K562 (cell line): ENCODE results near the gene TMEM156. TPM values are rescaled to one million over a fixed set of nuclear protein-coding genes. Genes with fewer than 3 reads are reported as not detected.
A peak's percentile ranks its signal among the peaks of the same experiment; 100 is the strongest.

ENCODE experiments used
- BCL6 ChIP-seq: fragments of 250-450 bp; sonication (Bioruptor Pico); IDR thresholded peaks from 2 replicates; pipeline ENCODE4 v1.4.0; 2020
- CXXC5 ChIP-seq: fragments of 250-450 bp; sonication (Bioruptor Pico); IDR thresholded peaks from 2 replicates; pipeline ENCODE4 v1.8.0; 2022; ENCODE audit warnings: inconsistent platforms, mild to moderate bottlenecking, moderate library complexity
- FOXJ2 ChIP-seq: fragments of 200-800 bp; sonication (Bioruptor generic); IDR thresholded peaks from 2 replicates; pipeline ENCODE4 v1.6.1; 2016; ENCODE audit warnings: missing genetic modification characterization, missing compliant biosample characterization
- MIER1 ChIP-seq: fragments of 450-650 bp; IDR thresholded peaks from 2 replicates; pipeline ENCODE4 v1.6.1; 2016; ENCODE audit warnings: antibody characterized with exemption, mild to moderate bottlenecking, low read depth
- MTF1 ChIP-seq: fragments of 250-450 bp; sonication (Bioruptor Pico); IDR thresholded peaks from 2 replicates; pipeline ENCODE4 v1.9.0; 2021; ENCODE audit warnings: moderate library complexity, mild to moderate bottlenecking, inconsistent platforms, borderline replicate concordance
- PHB2 ChIP-seq: fragments of 450-650 bp; IDR thresholded peaks from 2 replicates; pipeline ENCODE4 v1.6.1; 2017; ENCODE audit warnings: low read depth
- POLR2G ChIP-seq: fragments of 200-400 bp; formaldehyde crosslinking; IDR thresholded peaks from 2 replicates; pipeline ENCODE4 v1.6.1; 2017; ENCODE audit warnings: low read depth, mild to moderate bottlenecking, antibody characterized with exemption, low read length, moderate library complexity
- POLR2H ChIP-seq: IDR thresholded peaks from 2 replicates; pipeline ENCODE4 v1.6.1; 2016; ENCODE audit warnings: missing genetic modification characterization, low read depth, mild to moderate bottlenecking, control low read depth, missing compliant biosample characterization, moderate library complexity
- PRMT5 ChIP-seq: sonication (generic); formaldehyde crosslinking; IDR thresholded peaks from 2 replicates; pipeline ENCODE4 v1.5.0; 2020; ENCODE audit warnings: missing genetic modification reagents
- polyA plus RNA-seq, 8 experiments: library from polyadenylated mRNA; depleted of rRNA in 4 of 8; stranded (reverse) in 5 of 8; unstranded in 3 of 8; fragments of >200 nt; fragmentation: Nextera tagmentation in 2 of 8; fragmentation: Illumina TruSeq in 1 of 8; extraction: Ambion mirVana in 2 of 8; extraction: Trizol in 1 of 8; gene quantifications; 2 replicates each; pipeline versions ENCODE4 v1.2.1 to v1.2.3, GENCODE V29; 2011 to 2014; ENCODE audit warnings: inconsistent platforms in 1 of 8, missing spikeins in 1 of 8
- total RNA-seq, 7 experiments: library from RNA; depleted of rRNA in 6 of 7; stranded (reverse); fragments of >200 nt in 6 of 7; fragmentation: Illumina TruSeq in 2 of 7; extraction: Trizol in 2 of 7; gene quantifications; 2 replicates each; pipeline versions ENCODE4 v1.2.1 to v1.2.3, GENCODE V29; 2011 to 2021; ENCODE audit warnings: low replicate concordance in 1 of 7
- TF ChIP-seq, protein P1 (sequence below): fragments of 450-650 bp; IDR thresholded peaks from 2 replicates; pipeline ENCODE4 v1.6.1; 2016; ENCODE audit warnings: low read depth
- TF ChIP-seq, protein P2 (sequence below): sonication (generic); formaldehyde crosslinking; IDR thresholded peaks from 2 replicates; pipeline ENCODE4 v1.8.1; 2022; ENCODE audit warnings: missing genetic modification reagents
- TF ChIP-seq, protein P3 (sequence below): sonication (generic); formaldehyde crosslinking; IDR thresholded peaks from 2 replicates; pipeline ENCODE4 v1.8.1; 2022; ENCODE audit warnings: missing genetic modification reagents
- TF ChIP-seq, protein P4 (sequence below): fragments of 450-650 bp; formaldehyde crosslinking; IDR thresholded peaks from 2 replicates; pipeline ENCODE4 v1.4.0; 2022; ENCODE audit warnings: missing genetic modification characterization

Gene TMEM156
- total and polyA plus RNA-seq, 9 of the 15 experiments (the other 6 are each of a cell fraction or from before 2014, with no cell fraction given): 3.5 to 9.6 (median 6.4) TPM

DNA sequence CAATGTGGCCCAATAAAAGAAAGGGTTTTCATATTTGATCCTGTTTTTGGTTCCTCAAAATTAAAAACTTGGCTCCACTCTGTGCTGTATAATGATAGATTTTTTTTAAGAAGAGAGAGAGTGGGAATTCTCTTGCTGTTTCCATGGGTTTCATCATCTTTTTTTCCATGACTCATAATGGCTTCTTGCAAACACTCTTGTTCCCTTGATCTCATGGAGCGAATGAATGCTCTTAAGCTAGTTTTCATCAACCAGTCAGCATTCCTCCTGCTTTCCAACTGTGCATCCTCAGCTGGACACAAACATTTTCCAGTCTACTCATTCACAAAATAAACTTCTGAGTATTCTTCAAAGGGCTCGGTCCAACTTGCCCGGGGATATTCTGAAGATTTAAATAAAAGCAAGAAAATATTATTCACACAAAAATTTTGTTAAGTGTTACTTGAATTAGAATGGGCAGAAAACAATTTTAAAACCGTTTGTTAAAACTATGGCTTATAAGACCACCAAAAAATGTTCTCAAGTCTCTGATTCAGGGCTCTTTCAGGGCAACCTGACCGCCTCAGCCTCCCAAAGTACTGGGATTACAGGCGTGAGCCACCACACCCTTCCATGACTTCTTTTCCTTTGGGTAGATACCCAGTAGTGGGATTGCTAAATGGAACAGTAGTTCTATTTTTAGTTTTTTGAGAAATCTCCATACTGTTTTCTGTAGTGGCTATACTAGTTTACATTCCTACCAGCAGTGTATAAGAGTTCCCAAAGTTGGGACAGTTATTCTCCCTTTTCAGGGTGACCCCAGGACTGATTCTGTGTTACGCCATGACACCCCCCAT is 64.7 kb downstream of the TMEM156 start (continued):
- TF ChIP-seq, protein P1, sequence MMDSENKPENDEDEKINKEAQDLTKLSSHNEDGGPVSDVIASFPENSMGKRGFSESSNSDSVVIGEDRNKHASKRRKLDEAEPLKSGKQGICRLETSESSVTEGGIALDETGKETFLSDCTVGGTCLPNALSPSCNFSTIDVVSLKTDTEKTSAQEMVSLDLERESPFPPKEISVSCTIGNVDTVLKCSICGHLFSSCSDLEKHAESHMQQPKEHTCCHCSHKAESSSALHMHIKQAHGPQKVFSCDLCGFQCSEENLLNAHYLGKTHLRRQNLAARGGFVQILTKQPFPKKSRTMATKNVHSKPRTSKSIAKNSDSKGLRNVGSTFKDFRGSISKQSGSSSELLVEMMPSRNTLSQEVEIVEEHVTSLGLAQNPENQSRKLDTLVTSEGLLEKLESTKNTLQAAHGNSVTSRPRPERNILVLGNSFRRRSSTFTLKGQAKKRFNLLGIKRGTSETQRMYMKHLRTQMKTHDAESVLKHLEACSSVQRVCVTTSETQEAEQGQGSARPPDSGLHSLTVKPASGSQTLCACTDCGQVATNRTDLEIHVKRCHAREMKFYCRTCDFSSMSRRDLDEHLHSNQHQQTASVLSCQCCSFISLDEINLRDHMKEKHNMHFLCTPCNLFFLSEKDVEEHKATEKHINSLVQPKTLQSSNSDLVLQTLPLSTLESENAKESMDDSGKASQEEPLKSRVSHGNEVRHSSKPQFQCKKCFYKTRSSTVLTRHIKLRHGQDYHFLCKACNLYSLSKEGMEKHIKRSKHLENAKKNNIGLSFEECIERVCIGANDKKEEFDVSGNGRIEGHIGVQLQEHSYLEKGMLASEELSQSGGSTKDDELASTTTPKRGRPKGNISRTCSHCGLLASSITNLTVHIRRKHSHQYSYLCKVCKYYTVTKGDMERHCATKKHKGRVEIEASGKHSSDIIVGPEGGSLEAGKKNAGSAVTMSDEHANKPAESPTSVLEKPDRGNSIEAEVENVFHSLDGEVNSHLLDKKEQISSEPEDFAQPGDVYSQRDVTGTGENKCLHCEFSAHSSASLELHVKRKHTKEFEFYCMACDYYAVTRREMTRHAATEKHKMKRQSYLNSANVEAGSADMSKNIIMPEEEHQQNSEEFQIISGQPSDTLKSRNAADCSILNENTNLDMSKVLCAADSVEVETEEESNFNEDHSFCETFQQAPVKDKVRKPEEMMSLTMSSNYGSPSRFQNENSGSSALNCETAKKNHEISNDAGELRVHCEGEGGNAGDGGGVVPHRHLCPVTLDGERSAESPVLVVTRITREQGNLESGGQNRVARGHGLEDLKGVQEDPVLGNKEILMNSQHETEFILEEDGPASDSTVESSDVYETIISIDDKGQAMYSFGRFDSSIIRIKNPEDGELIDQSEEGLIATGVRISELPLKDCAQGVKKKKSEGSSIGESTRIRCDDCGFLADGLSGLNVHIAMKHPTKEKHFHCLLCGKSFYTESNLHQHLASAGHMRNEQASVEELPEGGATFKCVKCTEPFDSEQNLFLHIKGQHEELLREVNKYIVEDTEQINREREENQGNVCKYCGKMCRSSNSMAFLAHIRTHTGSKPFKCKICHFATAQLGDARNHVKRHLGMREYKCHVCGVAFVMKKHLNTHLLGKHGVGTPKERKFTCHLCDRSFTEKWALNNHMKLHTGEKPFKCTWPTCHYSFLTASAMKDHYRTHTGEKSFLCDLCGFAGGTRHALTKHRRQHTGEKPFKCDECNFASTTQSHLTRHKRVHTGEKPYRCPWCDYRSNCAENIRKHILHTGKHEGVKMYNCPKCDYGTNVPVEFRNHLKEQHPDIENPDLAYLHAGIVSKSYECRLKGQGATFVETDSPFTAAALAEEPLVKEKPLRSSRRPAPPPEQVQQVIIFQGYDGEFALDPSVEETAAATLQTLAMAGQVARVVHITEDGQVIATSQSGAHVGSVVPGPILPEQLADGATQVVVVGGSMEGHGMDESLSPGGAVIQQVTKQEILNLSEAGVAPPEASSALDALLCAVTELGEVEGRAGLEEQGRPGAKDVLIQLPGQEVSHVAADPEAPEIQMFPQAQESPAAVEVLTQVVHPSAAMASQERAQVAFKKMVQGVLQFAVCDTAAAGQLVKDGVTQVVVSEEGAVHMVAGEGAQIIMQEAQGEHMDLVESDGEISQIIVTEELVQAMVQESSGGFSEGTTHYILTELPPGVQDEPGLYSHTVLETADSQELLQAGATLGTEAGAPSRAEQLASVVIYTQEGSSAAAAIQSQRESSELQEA: no peak
- no peak for TF ChIP-seq PRMT5
- no peak for TF ChIP-seq MTF1 (CRISPR knock-in tag)
- TF ChIP-seq PHB2: no peak
- TF ChIP-seq FOXJ2 (tag): peak; percentile 55; the same call in 1 of the 2 replicates
- TF ChIP-seq BCL6 (CRISPR knock-in tag): no peak
- TF ChIP-seq POLR2G: no peak
- TF ChIP-seq, protein P2, sequence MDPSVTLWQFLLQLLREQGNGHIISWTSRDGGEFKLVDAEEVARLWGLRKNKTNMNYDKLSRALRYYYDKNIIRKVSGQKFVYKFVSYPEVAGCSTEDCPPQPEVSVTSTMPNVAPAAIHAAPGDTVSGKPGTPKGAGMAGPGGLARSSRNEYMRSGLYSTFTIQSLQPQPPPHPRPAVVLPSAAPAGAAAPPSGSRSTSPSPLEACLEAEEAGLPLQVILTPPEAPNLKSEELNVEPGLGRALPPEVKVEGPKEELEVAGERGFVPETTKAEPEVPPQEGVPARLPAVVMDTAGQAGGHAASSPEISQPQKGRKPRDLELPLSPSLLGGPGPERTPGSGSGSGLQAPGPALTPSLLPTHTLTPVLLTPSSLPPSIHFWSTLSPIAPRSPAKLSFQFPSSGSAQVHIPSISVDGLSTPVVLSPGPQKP (CRISPR knock-in tag): no peak
- TF ChIP-seq, protein P3, sequence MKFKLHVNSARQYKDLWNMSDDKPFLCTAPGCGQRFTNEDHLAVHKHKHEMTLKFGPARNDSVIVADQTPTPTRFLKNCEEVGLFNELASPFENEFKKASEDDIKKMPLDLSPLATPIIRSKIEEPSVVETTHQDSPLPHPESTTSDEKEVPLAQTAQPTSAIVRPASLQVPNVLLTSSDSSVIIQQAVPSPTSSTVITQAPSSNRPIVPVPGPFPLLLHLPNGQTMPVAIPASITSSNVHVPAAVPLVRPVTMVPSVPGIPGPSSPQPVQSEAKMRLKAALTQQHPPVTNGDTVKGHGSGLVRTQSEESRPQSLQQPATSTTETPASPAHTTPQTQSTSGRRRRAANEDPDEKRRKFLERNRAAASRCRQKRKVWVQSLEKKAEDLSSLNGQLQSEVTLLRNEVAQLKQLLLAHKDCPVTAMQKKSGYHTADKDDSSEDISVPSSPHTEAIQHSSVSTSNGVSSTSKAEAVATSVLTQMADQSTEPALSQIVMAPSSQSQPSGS (CRISPR knock-in tag): no peak
- TF ChIP-seq POLR2H (tag): peak; percentile 75; the same call in 1 of the 2 replicates
- TF ChIP-seq, protein P4, sequence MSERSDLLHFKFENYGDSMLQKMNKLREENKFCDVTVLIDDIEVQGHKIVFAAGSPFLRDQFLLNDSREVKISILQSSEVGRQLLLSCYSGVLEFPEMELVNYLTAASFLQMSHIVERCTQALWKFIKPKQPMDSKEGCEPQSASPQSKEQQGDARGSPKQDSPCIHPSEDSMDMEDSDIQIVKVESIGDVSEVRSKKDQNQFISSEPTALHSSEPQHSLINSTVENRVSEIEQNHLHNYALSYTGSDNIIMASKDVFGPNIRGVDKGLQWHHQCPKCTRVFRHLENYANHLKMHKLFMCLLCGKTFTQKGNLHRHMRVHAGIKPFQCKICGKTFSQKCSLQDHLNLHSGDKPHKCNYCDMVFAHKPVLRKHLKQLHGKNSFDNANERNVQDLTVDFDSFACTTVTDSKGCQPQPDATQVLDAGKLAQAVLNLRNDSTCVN (CRISPR knock-in tag): no peak
- TF ChIP-seq CXXC5: peak; percentile 62; the same call in 1 of the 2 replicates
- TF ChIP-seq MIER1: no peak
